Activated naive CD4-positive, alpha-beta T cell treated with Interleukin-2 at 50 U/mL for 16 hours (primary cell): ENCODE data around the gene ANKS1B.
"Not testable (repeated sequence)": the region's sequence is repeated elsewhere in the genome, so short reads cannot be mapped to it uniquely, and the experiment has no call there.

ENCODE experiments used
- DNase-seq: peaks from one replicate; pipeline ENCODE4 v3.0.0-alpha.2; 2020

ANKS1B gene

DNA sequence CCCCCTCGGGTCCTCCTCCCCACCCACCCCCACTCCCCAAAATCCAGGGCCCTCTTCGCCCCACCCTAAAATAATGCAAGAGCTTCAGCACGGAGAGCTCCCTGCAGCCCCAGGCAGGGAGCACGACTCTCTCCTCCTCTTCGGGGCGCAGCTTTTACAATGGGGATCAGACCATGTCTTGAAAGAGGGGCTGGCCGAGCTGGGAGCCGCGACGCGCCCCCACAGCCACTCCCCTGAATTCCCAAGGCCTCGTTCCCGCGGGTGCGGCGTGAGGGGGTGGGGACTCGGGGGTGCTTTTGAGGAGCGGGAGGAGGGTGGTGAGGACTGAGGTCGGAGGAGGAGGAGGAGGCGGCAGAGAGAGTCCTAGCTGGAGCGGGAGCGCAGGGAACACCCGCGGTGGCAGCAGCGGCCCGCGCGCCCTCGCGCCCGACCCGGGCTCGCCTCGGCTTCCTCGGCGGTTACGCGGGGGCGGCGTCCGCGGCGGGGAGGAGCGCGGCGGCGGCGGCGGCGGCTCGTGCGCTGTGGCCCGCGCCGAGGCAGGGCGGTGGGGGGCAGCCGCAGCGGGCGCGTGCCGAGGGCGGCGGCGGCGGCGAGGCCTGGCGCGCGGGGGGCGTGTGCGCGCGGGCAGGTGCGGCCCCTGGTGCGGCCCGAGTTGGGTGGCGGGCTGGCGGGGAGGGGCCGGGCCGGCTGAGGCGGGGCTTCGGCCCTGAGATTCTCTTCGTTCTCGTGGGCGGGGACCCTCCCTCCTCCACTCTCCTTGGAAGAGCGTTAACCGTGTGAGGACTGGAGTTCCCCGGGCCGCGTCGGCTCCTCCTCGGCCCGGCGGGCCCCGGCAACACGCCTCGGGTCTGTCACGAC is at the start of gene ANKS1B:
TSS of gene ANKS1B (minus strand) at position 666 of the 858 bp plus-strand sequence. CDS start 699 bp downstream, outside the sequence.
- no peak for DNase-seq

DNA sequence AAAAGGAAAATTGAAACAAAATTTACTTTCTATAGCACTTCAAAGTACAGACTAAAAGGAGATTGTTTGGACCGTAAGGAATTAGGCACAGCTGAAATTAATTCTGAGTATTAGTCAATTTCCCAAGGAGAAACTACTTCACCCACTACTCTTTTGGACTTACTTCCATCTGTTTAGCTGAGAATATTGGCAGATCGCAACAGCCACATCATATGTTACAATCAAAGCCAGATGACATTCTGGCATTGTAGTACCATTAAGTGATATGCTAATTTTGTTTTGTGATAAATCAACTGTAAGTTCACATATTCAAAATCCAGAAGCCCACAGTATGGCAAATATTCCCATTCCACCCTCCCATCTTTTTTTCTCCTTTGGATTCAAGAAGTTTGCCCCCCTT is 47.1 kb upstream of the ANKS1B start:
- no peak for DNase-seq

DNA sequence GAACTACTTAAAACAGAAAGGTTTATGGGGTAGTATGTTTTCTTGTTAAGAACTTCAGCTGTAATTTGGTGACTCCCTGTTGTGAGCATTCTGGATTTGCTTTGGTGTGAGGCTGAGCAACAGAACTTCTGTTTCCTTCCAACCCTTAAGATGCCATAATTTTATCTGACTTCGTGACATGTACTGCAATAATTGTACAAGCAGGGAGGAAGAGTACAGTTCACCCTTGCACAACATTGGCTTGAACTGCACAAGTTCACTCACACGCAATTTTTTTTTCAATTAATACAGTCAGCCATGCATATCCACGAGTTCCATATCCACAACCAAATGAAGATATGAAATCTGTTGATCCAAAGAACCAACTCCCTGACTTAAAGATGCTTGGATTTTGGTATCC is 42.9 kb upstream of the ANKS1B start:
- no peak for DNase-seq

DNA sequence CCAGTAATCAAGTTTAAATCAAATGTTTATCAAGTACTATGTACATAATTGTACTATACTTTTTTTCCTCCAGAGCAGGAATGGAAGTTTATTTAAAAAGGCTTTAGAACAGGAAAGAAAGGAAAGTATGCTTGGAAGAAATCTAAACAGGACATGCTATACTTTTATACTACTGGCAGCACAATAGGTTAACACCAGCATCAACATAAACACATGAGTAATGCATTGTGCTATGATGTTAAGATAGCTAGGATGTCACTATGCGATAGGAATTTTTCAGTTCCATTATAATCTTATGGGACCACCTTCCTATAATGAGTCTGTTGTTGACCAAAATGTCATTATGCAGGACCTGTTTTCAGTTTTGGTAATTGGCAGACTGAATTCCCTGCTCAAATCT is 41.5 kb upstream of the ANKS1B start:
- DNase-seq, result no peak

DNA sequence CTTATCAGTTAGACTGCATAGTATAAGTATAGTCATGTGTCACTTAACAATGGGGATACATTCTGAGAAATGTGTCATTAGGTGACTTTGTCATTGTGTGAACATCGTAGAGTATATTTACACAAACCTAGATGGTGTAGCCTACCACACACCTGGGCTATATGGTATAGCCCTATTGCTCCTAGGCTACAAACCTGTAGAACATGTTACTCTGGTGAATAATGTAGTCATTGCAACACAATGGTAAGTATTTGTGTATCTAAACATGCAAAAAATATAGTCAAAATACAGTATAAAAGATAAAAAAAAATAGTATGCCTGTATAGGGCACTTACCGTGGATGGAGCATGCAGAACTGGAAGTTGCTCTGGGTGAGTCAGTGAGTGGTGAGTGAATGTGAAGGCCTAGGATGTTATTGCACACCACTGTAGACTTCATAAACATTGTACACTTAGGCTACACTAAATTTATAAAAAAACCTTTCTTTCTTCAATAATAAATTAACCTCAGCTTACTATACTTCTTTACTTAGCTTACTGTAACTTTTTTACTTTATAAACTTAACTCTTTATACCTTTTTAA is 40.3 kb upstream of the ANKS1B start:
- DNase-seq, result no peak

DNA sequence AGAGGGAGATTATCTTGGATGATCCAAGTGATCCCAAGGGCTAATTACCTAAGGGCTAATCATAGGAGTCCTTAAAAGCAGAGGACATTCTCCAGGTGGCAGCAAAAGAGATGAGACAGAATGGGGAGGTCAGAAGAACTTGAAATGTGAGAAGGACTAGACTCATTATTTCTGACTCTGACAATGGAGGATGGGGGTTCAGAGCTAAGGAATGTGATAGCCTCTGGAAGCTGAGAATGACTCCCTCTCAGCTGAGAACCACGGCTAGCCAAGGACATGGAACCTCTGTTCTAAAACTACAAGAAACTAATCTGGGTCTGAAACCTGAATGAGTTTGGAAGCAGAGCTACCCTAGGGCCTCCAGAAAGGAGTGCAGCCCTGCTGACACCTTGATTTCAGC is 35.6 kb upstream of the ANKS1B start:
- DNase-seq, result no peak

DNA sequence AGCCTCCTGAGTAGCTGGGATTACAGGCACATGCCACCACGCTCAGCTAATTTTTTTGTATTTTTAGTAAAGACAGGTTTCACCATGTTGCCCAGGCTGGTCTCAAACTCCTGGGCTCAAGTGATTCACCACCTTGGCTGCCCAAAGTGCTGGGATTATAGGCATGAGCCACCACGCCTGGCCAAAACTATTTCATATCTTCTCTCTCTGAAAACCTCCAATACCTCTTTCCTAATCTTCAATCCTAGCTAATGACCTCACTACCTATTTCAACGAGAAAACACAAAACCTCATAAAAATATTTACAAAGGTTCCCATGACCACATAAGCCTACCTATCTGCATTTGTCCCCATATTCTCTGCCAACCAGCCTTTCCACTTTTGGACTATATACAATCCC is 32.3 kb upstream of the ANKS1B start:
- no peak for DNase-seq

DNA sequence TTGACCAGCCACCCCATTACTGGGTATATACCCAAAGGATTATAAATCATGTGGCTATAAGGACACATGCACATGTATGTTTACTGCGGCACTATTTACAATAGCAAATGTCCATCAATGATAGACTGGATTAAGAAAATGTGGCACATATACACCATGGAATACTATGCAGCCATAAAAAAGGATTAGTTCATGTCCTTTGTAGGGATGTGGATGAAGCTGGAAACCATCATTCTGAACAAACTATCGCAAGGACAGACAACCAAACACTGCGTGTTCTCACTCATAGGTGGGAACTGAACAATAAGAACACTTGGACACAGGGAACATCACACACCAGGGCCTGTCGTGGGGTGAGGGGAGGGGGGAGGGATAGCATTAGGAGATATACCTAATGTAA is 31.6 kb upstream of the ANKS1B start:
- DNase-seq, result not testable (repeated sequence)

DNA sequence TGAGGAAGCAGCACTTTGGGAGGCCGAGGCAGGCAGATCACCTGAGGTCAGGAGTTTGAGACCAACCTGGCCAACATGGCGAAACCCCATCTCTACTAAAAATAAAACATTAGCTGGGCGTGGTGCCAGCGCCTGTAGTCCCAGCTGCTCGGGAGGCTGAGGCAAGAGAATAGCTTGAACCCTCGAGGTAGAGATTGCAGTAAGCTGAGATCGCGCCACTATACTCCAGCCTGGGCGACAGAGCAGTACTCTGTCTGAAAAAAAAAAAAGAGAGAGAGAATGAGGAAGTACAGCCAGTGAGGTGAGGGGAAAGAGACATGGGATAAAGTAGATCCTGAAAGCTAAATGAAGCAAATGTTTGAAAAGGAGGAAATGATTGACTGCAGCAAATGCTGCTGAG is 21.1 kb upstream of the ANKS1B start:
- DNase-seq, result not testable (repeated sequence)

DNA sequence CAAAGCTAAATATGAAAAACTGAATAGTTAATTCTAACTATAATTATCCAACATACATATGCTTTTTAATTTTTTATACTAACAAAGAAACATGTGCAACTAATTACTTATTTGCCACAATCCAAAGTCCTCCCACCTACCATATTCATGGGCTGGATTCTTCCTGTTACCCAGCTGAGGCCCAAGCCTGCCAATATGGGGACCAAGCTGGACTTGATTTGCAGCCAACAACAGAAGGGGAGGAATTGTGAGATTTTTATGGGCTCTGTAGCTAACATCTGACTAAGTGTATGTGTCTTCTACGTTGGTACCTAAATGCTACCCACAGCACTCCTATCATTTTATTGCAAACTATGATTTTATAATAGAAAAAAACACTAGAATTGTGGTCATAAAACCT is 13.1 kb upstream of the ANKS1B start:
- no peak for DNase-seq

DNA sequence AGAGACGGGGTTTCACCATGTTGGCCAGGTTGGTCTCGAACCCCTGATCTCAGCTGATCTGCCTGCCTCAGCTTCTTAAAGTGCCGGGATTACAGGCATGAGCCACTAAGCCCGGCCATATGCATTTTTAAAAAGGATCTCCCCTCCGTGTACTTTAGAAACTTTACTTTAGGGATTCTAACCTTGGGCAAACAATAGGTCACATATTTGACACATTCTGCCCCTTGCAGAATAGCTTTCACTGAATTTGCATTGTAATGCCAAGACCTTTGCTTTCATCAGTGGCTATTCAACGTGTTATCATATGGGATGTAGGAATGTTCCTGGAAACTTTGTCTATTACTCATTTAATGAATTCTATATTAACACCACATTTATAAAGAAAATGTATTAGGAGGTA is 11.4 kb upstream of the ANKS1B start:
- no peak for DNase-seq

DNA sequence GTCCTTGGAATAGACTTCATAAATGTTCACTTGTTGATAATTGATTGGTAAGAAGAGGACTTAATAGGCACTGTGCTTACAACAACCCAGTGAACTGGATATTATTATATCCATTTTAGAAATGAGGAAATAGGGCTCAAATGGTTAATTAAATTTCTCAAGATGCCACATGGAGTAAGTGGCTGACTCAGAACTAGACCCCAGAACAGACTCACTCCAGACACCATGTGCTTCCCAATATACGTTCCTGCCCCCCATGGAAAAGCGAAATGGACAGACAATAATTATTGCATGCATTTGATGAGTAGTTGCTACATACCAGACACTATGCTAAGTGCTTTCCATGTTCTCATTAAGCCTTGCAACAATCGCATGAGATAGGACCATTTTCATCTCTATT is 895 bp upstream of the ANKS1B start:
- DNase-seq, result no peak

DNA sequence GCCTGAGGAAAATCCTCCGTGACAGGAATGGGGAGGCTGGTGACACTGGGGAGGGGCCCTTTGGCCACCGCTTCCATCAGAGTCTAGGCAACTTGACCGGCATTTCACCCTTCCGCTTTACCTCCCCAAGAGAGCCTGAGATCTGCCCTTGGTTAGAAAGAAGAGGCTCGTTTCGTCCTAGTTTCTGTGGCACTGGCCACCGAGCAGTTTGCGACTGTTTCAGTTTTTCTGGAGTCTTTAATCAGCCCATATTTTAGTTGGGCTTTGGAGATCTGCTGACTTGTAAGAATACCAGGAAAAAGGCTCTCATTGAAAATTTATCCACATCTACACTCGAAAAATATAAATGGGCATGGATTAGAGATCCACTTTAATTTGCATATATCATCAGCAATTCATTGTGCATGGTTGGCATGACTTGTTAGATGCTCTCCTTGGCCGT is 414 bp upstream of the ANKS1B start:
- no peak for DNase-seq

DNA sequence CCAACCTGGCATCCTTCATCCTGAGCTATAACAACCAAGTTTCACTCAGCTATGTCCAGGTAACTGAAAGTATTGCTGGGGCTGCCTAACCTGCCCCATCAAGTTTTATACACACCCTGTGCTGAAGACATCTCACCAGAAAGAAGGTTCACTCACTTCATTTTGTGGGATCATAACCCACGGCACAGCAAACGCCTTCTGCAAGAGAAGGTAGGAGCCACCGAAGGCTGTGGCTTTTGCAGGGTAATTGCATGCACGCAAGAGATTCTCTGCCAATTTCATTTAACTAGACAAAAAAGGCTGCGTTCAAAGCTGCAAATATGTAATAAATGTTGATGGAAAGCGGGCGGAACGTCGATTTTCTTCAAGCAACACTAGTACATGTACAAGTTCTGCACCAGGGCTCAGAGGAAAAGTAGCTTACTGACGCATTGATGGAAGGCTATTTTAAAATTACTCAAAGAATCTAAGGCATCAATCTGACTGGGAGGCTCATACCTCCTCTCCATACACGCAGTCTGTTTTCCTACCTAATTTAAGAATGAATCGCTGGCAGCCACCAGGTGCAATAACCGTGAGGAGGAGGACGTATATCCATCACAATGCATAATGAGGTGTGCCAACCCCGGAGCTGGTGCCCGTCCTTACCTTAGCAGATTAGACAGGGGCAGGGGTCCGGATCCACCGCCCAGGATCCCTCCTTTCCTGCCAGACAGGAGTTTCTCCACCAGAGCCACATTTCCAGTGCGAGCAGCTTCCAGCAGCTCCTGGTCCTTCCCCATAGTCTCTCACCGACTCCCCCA is 1.1 kb downstream of the ANKS1B start:
- no peak for DNase-seq

DNA sequence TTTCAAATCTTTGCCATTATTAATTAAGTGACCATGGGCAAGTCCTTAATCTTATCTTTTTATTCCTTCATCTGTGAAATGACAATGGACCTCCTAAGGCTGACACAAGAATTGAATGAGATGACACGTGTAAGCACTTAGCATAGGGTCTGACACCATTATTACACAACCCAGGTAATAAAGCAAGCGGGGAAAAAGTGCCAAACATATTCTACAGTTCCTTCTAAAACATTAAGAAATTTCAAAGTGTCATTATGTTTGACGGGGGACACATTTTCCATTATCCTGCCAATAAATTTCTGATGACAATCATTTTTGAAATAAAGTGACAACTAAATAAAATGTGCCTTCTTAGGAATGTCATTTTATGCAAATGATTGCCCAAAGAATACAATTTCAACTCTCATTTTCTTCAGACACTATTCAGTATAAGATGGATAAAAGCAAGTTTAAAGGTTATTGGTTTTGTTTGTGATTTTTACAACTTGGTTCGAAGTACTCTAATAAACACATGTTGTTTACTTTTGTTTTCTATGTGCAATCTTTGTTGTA is 3.0 kb downstream of the ANKS1B start:
- DNase-seq, result no peak

DNA sequence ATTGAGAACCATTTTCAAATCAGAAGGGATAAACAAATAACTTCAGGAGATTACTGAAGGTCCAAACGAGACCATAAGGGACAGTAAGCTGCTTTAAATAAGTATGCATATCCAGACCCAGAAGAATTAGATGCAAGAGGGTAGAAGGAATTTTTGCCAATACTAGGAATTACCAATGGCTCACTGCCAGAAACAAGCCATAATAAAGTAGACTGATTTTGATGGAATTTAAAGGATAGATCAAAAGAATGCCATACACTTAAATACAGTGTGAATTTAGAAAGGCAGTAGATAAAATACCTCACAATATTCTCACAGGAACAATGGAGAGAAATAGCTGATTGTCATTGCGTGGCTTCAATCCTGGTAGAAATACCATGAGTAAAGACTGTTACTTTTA is 5.3 kb downstream of the ANKS1B start:
- no peak for DNase-seq

DNA sequence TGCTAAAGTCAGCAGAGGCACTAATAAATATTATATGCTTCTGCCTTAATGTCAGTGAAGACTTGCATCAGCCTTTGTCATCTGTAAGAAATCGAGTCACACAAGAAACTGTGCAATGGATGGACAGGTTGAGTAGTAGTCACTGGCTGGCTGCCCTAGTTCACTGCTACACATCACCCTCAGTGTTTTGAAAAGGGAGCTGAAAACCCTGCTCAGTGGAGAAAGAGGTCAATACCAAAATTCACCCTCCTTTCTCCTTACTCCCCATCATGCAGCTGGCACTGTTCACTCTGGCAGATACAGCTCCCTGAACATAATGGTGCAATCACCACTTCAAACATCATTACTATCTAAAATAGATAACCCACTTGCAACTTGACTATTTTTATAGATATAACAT is 6.6 kb downstream of the ANKS1B start:
- no peak for DNase-seq

DNA sequence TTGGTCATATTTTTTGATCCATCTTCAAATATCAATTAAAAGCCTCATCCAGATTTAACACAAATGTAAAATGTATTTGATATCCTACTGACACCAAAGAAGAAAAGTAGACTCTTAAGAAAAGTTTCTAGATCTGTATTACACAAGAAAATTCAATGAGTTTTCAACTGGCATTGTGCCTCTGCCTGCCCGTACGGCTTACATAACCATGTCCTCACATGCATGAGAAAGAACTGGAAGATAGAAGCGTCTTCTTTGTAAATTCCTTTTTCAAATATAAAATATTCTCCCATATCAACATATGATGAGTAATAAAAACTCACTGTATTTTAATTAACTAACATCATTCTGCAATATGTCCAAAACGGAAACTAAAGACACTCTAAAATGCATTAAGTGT is 7.2 kb downstream of the ANKS1B start:
- no peak for DNase-seq

DNA sequence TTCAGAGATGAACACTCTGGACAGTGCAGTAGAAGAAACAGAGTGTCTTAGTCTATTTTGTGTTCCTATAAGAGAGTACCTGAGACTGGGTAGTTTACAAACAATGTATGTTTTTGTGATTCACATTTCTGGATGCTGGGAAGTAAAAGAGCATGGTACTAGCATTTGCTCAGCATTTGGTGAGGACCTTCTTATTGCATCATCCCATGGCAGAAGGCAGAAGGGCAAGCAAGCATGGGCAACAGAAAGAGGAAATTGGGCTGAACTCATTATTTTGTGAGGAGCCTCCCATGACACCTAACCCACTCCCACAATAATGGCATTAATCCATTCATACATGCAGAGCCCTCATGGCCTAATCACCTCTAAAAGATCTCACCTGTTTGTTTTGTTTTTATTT is 8.0 kb downstream of the ANKS1B start:
- no peak for DNase-seq

DNA sequence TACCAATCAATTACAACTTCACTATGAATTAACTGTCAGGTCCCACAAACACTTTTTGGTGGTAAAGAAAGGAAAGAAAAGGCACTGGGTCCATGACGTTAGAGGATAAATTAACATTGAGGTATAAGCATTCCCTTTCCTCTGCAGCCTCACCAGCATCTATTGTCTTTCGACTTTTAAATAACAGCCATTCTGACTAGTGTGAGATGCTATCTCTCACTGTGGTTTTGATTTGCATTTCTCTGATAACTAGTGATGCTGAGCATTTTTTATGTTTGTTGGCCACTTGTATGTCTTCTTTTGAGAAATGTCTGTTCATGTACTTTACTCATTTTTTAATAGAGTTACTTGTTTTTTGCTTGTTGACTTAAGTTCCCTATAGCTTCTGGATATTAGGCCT is 9.4 kb downstream of the ANKS1B start:
- DNase-seq, result no peak

DNA sequence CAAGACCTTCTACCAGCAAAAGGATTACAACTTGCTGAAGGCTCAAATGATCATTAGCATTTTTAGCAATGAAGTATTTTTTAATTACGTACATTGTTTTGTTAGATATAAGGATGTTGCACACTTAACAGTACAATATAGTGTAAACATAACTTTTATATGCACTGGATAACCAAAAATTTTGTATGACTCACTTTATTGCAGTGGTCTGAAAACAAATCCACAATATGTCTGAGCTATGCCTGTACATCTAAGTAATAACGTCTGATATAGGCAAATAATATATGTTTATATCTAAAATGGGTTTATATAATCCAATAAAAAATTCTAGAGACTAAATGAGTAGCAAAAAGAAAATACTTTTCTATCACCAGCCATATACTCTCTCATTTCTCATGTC is 10.6 kb downstream of the ANKS1B start:
- DNase-seq, result no peak

DNA sequence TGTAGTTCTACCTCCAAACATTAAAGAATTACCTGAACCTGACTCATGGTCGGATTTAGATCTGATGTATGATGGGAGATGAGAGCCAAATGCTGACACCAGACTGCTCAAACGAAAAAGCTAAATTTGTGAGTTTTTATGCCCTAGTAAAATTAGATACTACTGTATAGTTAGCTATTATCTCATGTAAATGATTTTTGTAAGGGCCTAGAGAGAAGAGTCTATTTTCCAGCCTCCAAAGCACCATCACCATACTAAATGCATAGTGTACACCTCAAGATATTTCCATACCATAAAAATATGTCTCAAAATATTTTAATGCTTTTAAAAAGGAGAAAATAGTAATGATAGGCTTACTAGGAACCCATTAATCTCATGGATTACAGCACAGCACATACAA is 18.3 kb downstream of the ANKS1B start:
- DNase-seq, result no peak

DNA sequence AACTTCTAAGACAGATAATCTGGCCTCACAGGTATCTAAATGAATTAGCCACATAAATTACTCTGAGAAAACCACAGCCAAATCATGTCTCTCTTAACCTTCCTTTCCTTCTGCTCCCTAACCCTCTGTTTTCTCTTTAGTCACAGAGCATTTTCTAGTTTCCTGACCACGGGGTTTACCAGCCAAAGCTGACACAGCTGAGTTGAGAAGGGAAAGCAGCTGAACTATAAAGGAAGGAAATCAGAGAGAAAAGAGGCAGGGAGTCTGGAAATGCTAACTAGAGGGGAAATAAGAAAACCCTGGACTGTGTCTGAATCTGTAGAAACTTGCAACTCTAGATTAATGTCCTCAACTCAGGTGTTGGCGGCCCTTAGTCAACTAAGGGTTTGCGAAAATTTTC is 24.4 kb downstream of the ANKS1B start:
- DNase-seq, result no peak
